HG02678 (cell line): ENCODE results near the gene NPEPL1.
"Not testable (repeated sequence)": the region's sequence is repeated elsewhere in the genome, so short reads cannot be mapped to it uniquely, and the experiment has no call there.

Source experiments
- ATAC-seq: cut with Tn5 transposase; IDR thresholded peaks from one replicate; pipeline ENCODE4 v1.9.1; 2021; ENCODE audit warnings: mild to moderate bottlenecking, moderate library complexity; ENCODE audit not compliant: unreplicated experiment

The NPEPL1 gene

GRCh38 chr20:58692579-58693225, at the start of gene NPEPL1:
TSS of gene NPEPL1 (plus strand) at chr20:58692800. CDS start at chr20:58692901, 101 bp downstream.
- peak; percentile 94 for ATAC-seq

- not testable (repeated sequence) for ATAC-seq
These were observed 49.7 kb upstream of the NPEPL1 start for GRCh38 chr20:58642896-58643295.

GRCh38 chr20:58645412-58645968, 47.1 kb upstream of the NPEPL1 start:
- ATAC-seq = no peak

GRCh38 chr20:58646257-58646656, 46.3 kb upstream of the NPEPL1 start:
- no peak for ATAC-seq

GRCh38 chr20:58646703-58647102, 45.9 kb upstream of the NPEPL1 start:
- no peak for ATAC-seq

- ATAC-seq = no peak
These were observed 45.3 kb upstream of the NPEPL1 start for GRCh38 chr20:58647162-58647795.

- ATAC-seq = no peak
These were observed 44.7 kb upstream of the NPEPL1 start for GRCh38 chr20:58647796-58648501.

- not testable (repeated sequence) for ATAC-seq
These were observed 44.1 kb upstream of the NPEPL1 start for GRCh38 chr20:58648502-58648825.

GRCh38 chr20:58649288-58650180, 43.1 kb upstream of the NPEPL1 start:
- no peak for ATAC-seq

GRCh38 chr20:58650181-58650775, 42.3 kb upstream of the NPEPL1 start:
- ATAC-seq = peak; percentile 17

- peak; percentile 72 for ATAC-seq
These were observed 41.6 kb upstream of the NPEPL1 start, which contains the start of gene STX16 for GRCh38 chr20:58650776-58651558. TSS of gene STX16 (plus strand) at chr20:58651283. CDS start at chr20:58652007, 724 bp downstream.

- ATAC-seq = no peak
These were observed 41.0 kb upstream of the NPEPL1 start for GRCh38 chr20:58651559-58651945.

GRCh38 chr20:58651946-58652605, 40.5 kb upstream of the NPEPL1 start:
- ATAC-seq = peak; percentile 51

GRCh38 chr20:58652606-58653294, 39.9 kb upstream of the NPEPL1 start:
- peak; percentile 8 for ATAC-seq

- no peak for ATAC-seq
These were observed 38.3 kb upstream of the NPEPL1 start for GRCh38 chr20:58654337-58654736.

GRCh38 chr20:58655328-58656107, 37.1 kb upstream of the NPEPL1 start:
- ATAC-seq = no peak

GRCh38 chr20:58656831-58657230, 35.8 kb upstream of the NPEPL1 start:
- no peak for ATAC-seq

GRCh38 chr20:58657262-58657661, 35.3 kb upstream of the NPEPL1 start:
- no peak for ATAC-seq
